Adrenal gland (tissue), 5 donors: ENCODE results near the gene CEACAM6.

Source experiments
- POLR2A ChIP-seq, 2 donors: fragments of 450-650 bp; IDR thresholded peaks; one replicate each; pipeline ENCODE4 v1.6.1; 2017; ENCODE audit warnings: antibody characterized with exemption in 2 of 2, mild to moderate bottlenecking in 2 of 2, moderate library complexity in 1 of 2
- TF ChIP-seq, protein P1 (sequence below), 6 experiments: fragments of 450-650 bp in 4 of 6; fragments of 200-600 bp in 2 of 6; sonication (generic) in 1 of 6; IDR thresholded peaks; 1 replicate in 5 of 6; 2 replicates in 1 of 6; pipeline versions ENCODE4 v1.5.1 to v1.8.0; 2016 to 2021; ENCODE audit warnings: antibody characterized with exemption in 6 of 6, mild to moderate bottlenecking in 2 of 6, moderate library complexity in 1 of 6
- donor health status: DM: no; HTN: no; CAD: no.

DNA sequence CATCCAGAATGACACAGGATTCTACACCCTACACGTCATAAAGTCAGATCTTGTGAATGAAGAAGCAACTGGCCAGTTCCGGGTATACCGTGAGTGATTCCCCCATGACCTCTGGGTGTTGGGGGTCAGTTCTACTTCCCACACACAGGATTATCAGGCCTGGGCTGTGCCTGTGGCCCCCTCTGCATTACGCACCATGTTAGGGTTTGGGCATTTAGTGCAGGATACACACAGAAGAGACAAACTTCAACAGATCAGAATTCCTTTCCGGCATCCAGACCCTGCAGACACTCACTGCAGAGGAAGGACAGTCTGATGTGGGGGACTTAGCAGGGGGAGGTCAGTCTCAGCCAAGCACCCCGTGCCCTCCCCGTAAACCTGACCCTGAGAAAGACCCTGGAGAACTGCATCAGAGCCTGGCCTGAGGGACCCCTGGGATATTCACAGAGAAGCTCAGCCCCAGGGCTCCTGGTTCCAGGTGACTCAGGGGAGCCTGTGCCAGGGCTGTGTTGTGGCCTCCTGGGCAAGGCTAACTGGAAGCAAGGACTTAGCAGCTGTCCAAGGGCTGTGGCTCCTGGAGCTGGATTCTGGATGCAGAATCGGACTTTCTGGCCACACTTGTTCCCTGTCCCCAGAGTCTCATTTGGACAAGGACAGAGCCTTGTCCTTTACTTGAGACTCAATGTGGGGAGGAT, 45.2 kb upstream of the CEACAM6 start:
- TF ChIP-seq, protein P1, sequence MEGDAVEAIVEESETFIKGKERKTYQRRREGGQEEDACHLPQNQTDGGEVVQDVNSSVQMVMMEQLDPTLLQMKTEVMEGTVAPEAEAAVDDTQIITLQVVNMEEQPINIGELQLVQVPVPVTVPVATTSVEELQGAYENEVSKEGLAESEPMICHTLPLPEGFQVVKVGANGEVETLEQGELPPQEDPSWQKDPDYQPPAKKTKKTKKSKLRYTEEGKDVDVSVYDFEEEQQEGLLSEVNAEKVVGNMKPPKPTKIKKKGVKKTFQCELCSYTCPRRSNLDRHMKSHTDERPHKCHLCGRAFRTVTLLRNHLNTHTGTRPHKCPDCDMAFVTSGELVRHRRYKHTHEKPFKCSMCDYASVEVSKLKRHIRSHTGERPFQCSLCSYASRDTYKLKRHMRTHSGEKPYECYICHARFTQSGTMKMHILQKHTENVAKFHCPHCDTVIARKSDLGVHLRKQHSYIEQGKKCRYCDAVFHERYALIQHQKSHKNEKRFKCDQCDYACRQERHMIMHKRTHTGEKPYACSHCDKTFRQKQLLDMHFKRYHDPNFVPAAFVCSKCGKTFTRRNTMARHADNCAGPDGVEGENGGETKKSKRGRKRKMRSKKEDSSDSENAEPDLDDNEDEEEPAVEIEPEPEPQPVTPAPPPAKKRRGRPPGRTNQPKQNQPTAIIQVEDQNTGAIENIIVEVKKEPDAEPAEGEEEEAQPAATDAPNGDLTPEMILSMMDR (IDR thresholded peaks at IDR 0.05) = no peak
- no peak for TF ChIP-seq POLR2A (IDR thresholded peaks at IDR 0.05)
